Thoracic aorta (tissue), 2 donors: ENCODE measurements around the gene TRMT11. TPM values are rescaled to one million over a fixed set of nuclear protein-coding genes. Genes with fewer than 3 reads are reported as not detected.
"Not testable (repeated sequence)": the region's sequence is repeated elsewhere in the genome, so short reads cannot be mapped to it uniquely, and the experiment has no call there.

Experiments
- ATAC-seq: fragments of 150-250 bp; one replicate; pipeline ENCODE4 v1.8.0; 2017; ENCODE audit warnings: low read depth; ENCODE audit not compliant: insufficient number of reproducible peaks, low FRiP score
- DNase-seq: peaks from one replicate; pipeline ENCODE4 v3.0.0-alpha.2; 2020; ENCODE audit warnings: low spot score
- H3K27ac ChIP-seq, 2 donors: fragments of 200-600 bp; sonication (generic); 1 replicate in 1 of 2; 2 replicates in 1 of 2; pipeline ENCODE4 v1.5.1; 2016; ENCODE audit warnings: mild to moderate bottlenecking in 2 of 2, moderate library complexity in 2 of 2
- H3K27me3 ChIP-seq: fragments of 200-600 bp; sonication (generic); replicated peaks from 2 replicates; pipeline ENCODE4 v1.6.0; 2016; ENCODE audit warnings: mild to moderate bottlenecking; ENCODE audit not compliant: insufficient read depth
- H3K36me3 ChIP-seq: fragments of 200-600 bp; sonication (generic); one replicate; pipeline ENCODE4 v1.5.1; 2016
- H3K4me1 ChIP-seq, 2 donors: fragments of 200-600 bp; sonication (generic); 1 replicate in 1 of 2; 2 replicates in 1 of 2; pipeline versions ENCODE4 v1.5.1 to v1.6.0; 2016; ENCODE audit warnings: low read depth in 2 of 2, mild to moderate bottlenecking in 1 of 2; ENCODE audit not compliant: control insufficient read depth in 1 of 2
- H3K4me3 ChIP-seq: fragments of 200-600 bp; sonication (generic); 2 replicates; pipeline ENCODE4 v1.5.1; 2016; ENCODE audit warnings: mild to moderate bottlenecking
- H3K9me3 ChIP-seq: fragments of 200-600 bp; sonication (generic); 2 replicates; pipeline ENCODE4 v1.5.1; 2016
- CTCF ChIP-seq: fragments of 200-600 bp; sonication (generic); IDR thresholded peaks from one replicate; pipeline ENCODE4 v1.5.1; 2019; ENCODE audit warnings: antibody characterized with exemption
- total RNA-seq, 2 donors: library from RNA; depleted of rRNA; stranded (reverse); fragments of >200 nt; gene quantifications; one replicate each; pipeline versions ENCODE4 v1.1.0 to v1.2.3, GENCODE V29; 2016

The TRMT11 gene
- total RNA-seq, 2 donors from 2014 or later, result 33.6 to 54.0 TPM

DNA sequence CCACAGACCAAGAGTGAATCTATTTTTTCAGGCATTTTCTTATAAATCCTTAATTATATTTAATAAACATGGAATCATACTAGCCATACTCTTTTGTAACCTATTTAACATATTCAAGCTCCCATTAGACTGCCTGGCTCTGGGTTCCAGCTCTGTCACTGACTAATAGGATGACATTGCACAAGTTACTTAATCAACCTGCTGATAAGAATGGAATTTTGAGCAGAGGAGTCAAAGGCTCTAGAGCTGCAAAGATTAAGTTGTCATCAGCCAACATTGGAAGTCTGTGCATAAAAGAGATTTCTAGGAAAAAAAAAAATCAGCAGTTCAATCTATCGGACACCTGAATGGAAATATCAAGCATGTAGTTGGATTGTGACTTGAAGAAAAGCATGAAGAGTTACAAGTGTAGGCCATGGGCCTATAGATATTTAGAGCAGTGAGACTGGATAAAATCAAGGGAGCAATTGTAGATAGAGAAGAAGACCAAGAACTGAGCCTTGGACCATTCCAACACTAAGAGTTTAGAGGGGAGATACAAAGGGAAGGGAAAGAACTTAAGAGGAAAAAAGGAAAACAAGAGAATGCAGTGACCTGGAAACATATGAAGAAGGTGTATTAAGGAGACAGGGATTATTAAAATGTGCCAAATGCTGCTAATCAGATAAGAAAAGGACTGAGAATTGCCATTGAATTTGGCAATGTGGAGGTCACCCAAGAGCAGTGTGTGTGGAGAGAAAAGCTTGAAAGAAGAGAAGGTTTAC, 40.8 kb upstream of the TRMT11 start:
- no peaks in the 10 kb centered on the region for H3K36me3 ChIP-seq
- TF ChIP-seq CTCF, result no peak
- ATAC-seq (peak; percentile 32), DNase-seq (no peak)
- no peak overlapping the region for H3K4me3 ChIP-seq
- peak overlapping the region; percentile 47 to 66 for H3K27ac ChIP-seq
- H3K9me3 ChIP-seq, result no peaks in the 10 kb centered on the region
- peaks cover 23 to 35% of the 10 kb centered on the region in 2 donors for H3K4me1 ChIP-seq
- no peaks in the 10 kb centered on the region for H3K27me3 ChIP-seq

- peak overlapping the region in 1 of 2 donors; percentile 18 for H3K27ac ChIP-seq
- peaks cover 23 to 35% of the 10 kb centered on the region in 2 donors for H3K4me1 ChIP-seq
- no peak overlapping the region for H3K4me3 ChIP-seq
- no peaks in the 10 kb centered on the region for H3K36me3 ChIP-seq
- DNase-seq (no peak), ATAC-seq (no peak)
- H3K27me3 ChIP-seq, result no peaks in the 10 kb centered on the region
- no peaks in the 10 kb centered on the region for H3K9me3 ChIP-seq
- TF ChIP-seq CTCF, result no peak
Observed at GRCh38 chr6:125947615-125948014, 38.7 kb upstream of the TRMT11 start.

- Histone ChIP-seq H3K27me3 (no peaks in the 10 kb centered on the region), H3K27ac (no peak overlapping the region), H3K9me3 (no peaks in the 10 kb centered on the region), H3K36me3 (no peaks in the 10 kb centered on the region), H3K4me3 (no peak overlapping the region), H3K4me1 (peaks cover 23 to 35% of the 10 kb centered on the region in 2 donors)
- TF ChIP-seq CTCF, result no peak
- no peak for DNase-seq
- ATAC-seq, result no peak
Observed at GRCh38 chr6:125948455-125948854, 37.9 kb upstream of the TRMT11 start.

GRCh38 chr6:125949069-125949468, 37.3 kb upstream of the TRMT11 start:
- Histone ChIP-seq H3K4me3 (no peak overlapping the region), H3K36me3 (no peaks in the 10 kb centered on the region), H3K4me1 (peaks cover 18 to 29% of the 10 kb centered on the region in 2 donors), H3K9me3 (no peaks in the 10 kb centered on the region), H3K27me3 (no peaks in the 10 kb centered on the region), H3K27ac (no peak overlapping the region)
- no peak for ATAC-seq
- TF ChIP-seq CTCF, result no peak
- DNase-seq, result no peak

- TF ChIP-seq CTCF, result no peak
- ATAC-seq (no peak), DNase-seq (no peak)
- Histone ChIP-seq H3K4me3 (no peak overlapping the region), H3K4me1 (peaks cover 8 to 17% of the 10 kb centered on the region in 2 donors), H3K27me3 (no peaks in the 10 kb centered on the region), H3K27ac (no peak overlapping the region), H3K36me3 (no peaks in the 10 kb centered on the region), H3K9me3 (no peaks in the 10 kb centered on the region)
Observed at GRCh38 chr6:125950293-125950692, 36.0 kb upstream of the TRMT11 start.

DNA sequence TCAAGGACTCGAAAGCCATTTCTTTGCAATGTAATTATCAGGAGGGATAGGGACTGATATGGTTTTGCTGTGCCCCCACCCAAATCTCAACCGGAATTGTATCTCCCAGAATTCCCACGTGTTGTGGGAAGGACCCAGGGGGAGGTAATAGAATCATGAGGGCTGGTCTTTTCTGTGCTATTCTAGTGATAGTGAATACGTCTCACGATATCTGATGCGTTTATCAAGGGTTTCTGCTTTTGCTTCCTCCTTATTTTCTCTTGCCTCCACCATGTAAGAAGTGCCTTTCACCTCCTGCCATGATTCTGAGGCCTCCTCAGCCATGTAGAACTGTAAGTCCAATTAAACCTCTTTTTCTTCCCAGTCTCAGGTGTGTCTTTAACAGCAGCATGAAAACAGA, 35.6 kb upstream of the TRMT11 start:
- H3K4me3 ChIP-seq, DNase-seq, H3K9me3 ChIP-seq, ATAC-seq, H3K36me3 ChIP-seq, H3K27ac ChIP-seq, H3K27me3 ChIP-seq: not testable (repeated sequence)
- H3K4me1 ChIP-seq, result peaks cover 4 to 13% of the 10 kb centered on the region in 2 donors
